GM12891 (cell line): ENCODE measurements around the gene FHAD1.

ENCODE experiments used
- DNase-seq: peaks from one replicate; pipeline ENCODE4 v3.0.0; 2011; ENCODE audit warnings: low spot score; ENCODE audit not compliant: insufficient read length
- FAIRE-seq: peaks from 2 replicates; lab custom pipeline; 2011; peaks lifted over from hg19 to GRCh38; lab: Jason Lieb, UNC
- PAX5 ChIP-seq: IDR thresholded peaks from 2 replicates; pipeline ENCODE4 v1.6.1; 2011; ENCODE audit warnings: low read length, moderate library complexity, mild to moderate bottlenecking; ENCODE audit not compliant: insufficient read depth, severe bottlenecking
- POLR2A ChIP-seq: IDR thresholded peaks from 2 replicates; pipeline ENCODE4 v1.6.1; 2011; ENCODE audit warnings: low read depth, low read length, control low read depth
- POLR2AphosphoS5 ChIP-seq: IDR thresholded peaks from 2 replicates; pipeline ENCODE4 v1.6.1; 2011; ENCODE audit warnings: low read depth, low read length, control low read depth
- POU2F2 ChIP-seq: IDR thresholded peaks from 2 replicates; pipeline ENCODE4 v1.6.1; 2011; ENCODE audit warnings: low read depth, mild to moderate bottlenecking, control low read depth, low read length, moderate library complexity
- SPI1 ChIP-seq: IDR thresholded peaks from 2 replicates; pipeline ENCODE4 v1.6.1; 2011; ENCODE audit warnings: low read depth, low read length, control low read depth
- TAF1 ChIP-seq: IDR thresholded peaks from 2 replicates; pipeline ENCODE4 v1.6.1; 2011; ENCODE audit warnings: low read depth, low read length, control low read depth

The FHAD1 gene

DNA sequence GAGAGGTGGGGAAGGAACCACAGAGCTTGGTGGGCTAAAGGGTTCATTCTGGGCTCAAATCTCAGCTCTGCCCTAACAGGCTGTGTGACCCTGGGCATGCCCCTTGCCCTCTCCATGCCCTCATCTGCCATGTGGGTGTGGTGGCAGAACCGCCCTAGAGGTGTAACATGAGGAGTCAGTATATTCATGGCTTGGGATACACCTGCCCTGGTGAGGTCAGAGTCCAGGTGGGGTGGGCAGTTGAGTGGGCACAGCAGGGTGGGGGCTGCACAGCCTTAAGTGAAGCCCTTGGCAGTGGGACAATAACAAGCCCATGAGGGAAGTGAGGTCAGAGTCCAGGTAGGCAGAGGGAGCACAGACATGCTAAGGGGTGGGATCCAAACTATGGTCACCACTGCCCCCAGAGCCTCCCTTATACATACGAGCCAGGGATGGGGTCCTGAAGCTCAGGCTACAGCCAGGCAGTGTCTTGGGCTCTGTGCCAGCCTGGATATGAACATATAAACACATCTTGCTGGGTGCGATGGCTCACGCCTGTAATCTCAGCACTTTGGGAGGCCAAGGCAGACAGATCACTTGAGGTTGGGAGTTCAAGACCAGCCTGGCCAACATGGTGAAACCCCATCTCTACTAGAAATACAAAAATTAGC lies 103.7 kb downstream of the FHAD1 start:
- FAIRE-seq (no peak), DNase-seq (no peak)
- no peak for TF ChIP-seq POU2F2
- no peak for TF ChIP-seq POLR2A
- TF ChIP-seq SPI1 = no peak
- no peak for TF ChIP-seq TAF1
- TF ChIP-seq POLR2AphosphoS5 = no peak
- no peak for TF ChIP-seq PAX5

DNA sequence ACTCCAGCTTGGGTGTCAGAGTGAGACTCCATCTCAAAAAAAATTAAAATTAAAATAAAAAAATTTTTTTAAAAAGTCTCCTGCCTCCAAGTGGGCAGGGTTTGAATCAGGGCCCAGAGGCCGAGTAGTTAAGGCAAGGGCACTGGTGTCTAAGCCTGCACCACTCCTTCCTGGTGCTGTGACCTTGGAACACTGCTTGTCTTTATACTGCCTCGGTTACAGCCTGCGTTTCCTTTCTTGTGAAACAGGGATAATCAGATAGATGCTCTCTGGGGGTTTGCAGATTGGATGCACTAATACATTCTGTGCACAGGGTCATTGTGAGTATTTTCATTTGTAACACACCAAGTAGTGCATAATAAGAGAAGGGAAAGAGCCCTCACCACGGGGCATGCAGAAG lies 104.3 kb downstream of the FHAD1 start:
- no peak for DNase-seq

DNA sequence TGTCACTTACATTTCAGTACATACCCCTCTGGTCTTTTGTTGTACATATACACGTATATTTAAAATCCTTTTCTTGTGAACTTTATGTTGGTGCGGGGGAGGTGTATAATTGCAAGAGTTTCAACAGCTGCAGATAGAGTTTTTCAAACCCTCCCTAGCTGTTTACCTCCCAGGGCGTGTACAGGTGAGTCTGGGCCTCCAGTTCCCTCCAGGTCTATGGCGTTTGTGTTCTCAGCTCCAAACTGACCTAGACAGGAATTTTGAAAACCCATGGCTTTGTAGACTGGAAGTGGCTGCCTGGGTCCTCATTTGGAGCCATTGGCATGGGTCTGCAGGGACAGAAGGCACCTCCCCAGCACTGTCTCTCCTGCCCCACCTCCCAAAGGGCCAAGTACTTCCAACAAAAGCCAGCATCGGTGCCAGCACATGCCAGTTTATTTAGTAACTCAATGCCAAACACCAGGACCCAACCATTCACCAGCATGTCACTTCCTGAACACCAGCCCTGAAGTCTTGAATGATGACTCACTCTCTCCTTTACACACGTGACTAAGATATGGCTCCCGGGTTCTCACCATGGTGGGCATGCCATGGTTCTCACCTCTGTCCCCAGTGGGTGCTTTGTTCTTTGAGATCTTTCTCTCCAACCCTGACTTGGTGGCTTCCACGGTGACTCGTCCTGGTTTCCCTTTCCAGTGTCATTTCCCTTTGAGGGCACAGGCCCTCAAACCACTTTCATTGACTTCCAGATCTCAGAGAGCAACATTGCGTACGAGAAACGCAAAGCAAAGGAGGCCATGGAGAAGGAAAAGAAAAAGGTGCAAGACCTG lies 105.3 kb downstream of the FHAD1 start:
- TF ChIP-seq POU2F2 (no peak), POLR2AphosphoS5 (no peak), PAX5 (no peak)

More for the DNA sequence above, 104.3 kb downstream of the FHAD1 start:
- no peak for FAIRE-seq
- TF ChIP-seq POU2F2 (no peak), SPI1 (no peak), POLR2A (no peak), TAF1 (no peak), POLR2AphosphoS5 (no peak), PAX5 (no peak)

DNA sequence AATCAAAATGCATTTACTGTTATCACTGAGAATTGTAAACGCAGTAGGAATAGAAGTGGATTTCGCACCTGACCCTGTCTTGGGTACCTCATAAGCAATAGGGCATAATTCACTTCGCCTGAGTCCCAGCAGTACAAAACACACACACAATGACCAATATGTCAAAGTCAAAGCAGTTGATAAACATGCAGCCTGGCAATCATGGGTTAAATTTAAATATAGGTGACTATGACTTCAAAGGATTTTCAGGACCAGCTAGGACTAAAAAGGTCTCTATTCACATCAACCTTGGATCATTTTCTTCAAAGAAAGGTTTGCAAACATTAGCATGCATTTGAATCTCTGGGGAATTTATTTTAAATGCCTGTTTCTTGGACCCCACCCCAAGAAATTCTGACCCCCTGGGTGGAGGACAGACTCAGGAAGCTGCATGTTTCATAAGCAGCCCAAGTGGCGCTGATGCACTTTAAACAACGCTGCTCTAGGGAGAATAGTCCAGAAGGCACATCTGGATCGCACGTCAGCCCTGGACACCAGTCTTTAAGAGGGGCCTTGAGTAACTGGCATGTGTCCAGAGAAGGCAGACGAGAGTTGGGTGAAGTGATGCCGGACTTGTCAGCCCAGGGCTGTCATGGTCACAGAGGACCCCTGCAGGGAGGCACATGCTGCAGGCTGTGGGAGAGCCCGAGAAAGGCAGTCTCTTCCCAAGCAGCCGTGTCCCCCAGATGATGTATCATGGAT lies 107.0 kb downstream of the FHAD1 start:
- TF ChIP-seq POLR2A (no peak), TAF1 (no peak), PAX5 (no peak), SPI1 (no peak), POU2F2 (no peak), POLR2AphosphoS5 (no peak)
- FAIRE-seq (no peak), DNase-seq (no peak)

More for the DNA sequence above, 105.3 kb downstream of the FHAD1 start:
- DNase-seq = no peak
- peak; percentile 85 for FAIRE-seq

DNA sequence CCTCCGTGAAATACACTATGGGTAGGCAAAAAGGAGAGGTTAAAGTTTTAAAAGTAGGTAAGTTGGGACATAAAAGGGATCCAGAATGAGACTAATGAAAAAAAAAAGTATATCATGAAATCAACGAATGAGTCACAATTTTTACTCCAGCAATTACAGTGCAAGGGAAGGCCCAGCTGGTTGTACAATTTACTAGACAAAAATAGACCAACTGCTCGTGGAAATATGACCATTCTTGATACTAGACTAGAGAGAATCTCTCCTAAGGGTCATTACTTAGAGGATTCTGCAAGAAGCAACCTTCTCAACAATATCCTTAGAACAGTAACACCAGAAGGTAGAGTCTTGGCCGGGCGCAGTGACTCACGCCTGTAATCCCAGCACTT lies 107.5 kb downstream of the FHAD1 start:
- DNase-seq (no peak), FAIRE-seq (no peak)
- no peak for TF ChIP-seq POU2F2
- TF ChIP-seq POLR2A = no peak
- TF ChIP-seq PAX5 = no peak
- TF ChIP-seq POLR2AphosphoS5 = no peak
- no peak for TF ChIP-seq TAF1
- no peak for TF ChIP-seq SPI1

DNA sequence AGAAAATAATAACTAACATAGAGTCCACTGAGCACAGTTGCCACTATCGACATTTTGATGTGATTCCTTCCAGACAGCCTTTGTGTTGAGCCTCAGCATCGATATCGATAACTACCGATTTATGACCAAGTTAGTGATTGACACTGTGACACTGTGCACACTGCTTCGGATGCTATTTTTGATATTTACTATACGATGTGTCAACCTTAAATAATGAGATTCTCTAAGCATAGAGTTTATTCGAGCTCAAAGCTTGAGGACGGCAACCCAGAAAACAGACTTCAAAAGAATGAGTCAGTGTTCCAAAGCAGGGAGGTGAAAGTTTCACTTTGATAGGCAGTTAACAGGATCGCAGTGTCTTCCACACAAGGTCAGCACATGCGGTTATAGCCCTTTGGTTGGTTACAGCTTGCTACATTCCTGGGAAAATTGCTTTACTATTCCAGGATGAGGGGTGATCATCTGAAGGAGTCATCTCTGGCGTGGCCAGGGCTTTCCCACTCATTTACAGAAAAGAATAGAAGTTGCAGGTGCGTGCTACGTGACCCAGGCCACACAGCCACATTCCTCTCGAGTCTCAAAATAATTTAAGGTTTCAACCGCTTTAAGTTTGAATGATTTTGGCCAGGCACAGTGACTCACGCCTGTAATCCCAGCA lies 109.1 kb downstream of the FHAD1 start:
- FAIRE-seq (no peak), DNase-seq (no peak)
- TF ChIP-seq PAX5 = no peak
- no peak for TF ChIP-seq POU2F2
- TF ChIP-seq POLR2AphosphoS5 = no peak
- no peak for TF ChIP-seq POLR2A
- TF ChIP-seq SPI1 = no peak
- TF ChIP-seq TAF1 = no peak

DNA sequence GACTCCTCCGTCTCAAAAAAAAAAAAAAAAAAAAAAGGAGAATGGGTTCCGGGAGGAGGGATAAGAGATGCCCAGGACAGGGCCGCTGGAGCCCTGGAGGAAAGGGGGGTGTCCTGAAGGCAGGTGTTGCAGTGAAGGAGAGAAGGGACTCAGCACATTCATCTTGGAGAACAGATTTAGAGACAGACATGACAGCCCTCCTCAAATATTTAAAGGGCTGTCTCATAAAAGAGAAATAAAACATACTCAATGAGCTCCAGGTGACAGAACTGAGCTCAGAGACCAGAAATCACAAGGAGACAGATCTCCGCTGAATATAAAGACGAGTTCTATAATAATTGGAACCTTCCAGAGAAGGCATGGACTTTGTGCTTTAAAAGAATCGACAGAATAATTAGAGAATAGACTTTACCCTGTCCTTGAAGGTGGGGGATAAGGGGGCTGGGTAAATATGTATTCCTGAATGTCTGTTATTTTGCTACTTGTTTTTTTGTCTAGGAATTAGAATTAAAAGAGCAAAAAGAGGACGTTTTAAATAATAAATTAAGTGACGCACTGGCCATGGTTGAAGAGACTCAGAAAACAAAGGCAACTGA lies 110.7 kb downstream of the FHAD1 start:
- no peak for TF ChIP-seq POLR2AphosphoS5
- TF ChIP-seq SPI1 = no peak
- TF ChIP-seq POU2F2 = no peak
- no peak for TF ChIP-seq TAF1
- TF ChIP-seq PAX5 = no peak
- no peak for TF ChIP-seq POLR2A
- DNase-seq (no peak), FAIRE-seq (no peak)

DNA sequence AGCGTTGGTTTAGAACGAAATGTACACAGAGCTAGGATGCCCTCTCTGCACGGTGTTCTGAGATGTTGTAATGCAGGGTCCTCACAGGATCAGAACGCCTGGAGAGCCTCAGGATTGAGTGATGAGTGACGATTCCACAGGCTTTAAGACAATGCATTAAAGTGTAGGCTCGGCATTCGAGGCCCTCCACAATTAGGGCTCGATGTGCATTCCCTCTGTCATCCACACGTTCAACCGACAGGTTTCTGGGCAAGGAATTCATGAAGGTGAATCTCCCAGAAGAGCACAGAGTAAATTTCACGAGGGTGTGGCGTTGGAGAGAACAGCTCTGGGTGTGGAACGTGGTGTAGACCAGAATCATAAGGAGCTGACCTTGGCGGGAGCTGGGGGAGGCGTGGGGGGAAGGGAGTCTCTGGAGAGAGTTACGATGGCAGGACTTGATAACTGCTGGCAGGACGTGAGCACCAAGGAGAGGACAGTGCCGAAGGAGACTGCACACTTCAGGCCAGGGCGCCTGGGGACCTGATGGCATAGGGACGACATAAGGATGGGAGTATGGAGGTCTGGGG lies 111.6 kb downstream of the FHAD1 start:
- FAIRE-seq = no peak
- TF ChIP-seq TAF1 (no peak), SPI1 (no peak), POLR2AphosphoS5 (no peak), POU2F2 (no peak), POLR2A (no peak), PAX5 (no peak)
- no peak for DNase-seq
